ENCODE measurements around the gene EYS.

EYS gene

DNA sequence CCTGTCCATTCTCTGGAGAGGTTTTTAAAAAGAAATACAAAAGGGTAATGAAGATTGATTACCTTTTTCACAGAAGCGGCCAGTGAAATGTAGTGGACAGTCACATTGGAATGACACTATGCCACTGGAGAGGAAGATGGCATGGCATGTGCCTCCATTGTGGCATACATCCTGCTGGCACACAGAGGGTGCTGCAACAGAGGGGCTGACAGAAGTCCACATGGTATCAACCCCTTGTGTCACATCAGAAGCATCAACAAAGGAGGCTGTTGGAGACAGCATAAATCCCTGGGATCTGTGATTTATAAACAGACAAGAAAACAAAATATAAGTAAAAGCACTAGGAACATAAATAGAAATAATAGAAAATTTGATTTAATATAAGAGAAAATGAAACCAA, 1476.5 kb downstream of the EYS start:
- no peak for DNase-seq (ENCODE audit: low spot score)
- H3K27ac ChIP-seq, result no peak overlapping the region
- TF ChIP-seq, protein P1, sequence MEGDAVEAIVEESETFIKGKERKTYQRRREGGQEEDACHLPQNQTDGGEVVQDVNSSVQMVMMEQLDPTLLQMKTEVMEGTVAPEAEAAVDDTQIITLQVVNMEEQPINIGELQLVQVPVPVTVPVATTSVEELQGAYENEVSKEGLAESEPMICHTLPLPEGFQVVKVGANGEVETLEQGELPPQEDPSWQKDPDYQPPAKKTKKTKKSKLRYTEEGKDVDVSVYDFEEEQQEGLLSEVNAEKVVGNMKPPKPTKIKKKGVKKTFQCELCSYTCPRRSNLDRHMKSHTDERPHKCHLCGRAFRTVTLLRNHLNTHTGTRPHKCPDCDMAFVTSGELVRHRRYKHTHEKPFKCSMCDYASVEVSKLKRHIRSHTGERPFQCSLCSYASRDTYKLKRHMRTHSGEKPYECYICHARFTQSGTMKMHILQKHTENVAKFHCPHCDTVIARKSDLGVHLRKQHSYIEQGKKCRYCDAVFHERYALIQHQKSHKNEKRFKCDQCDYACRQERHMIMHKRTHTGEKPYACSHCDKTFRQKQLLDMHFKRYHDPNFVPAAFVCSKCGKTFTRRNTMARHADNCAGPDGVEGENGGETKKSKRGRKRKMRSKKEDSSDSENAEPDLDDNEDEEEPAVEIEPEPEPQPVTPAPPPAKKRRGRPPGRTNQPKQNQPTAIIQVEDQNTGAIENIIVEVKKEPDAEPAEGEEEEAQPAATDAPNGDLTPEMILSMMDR (IDR thresholded peaks at IDR 0.05), result no peak
- no peak overlapping the region for H3K4me3 ChIP-seq

DNA sequence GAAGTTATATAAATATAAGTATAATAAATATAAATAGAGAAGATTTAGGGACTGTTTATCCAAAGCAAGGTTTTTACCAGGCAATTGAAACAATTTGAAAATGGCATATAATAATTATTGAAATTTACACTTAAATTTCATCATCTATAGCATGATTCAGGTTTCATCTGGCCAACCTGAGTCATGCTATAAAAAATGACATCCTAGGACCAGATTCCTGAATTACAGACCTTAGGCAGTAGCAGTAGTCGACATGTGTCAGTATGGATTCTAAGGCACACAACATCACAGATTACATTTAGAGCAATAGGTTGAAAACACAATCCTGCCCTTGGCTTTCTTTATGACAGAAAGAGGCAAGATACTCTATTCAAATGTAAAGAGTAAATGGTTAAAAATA, 1479.2 kb downstream of the EYS start:
- H3K27ac ChIP-seq, result no peak overlapping the region
- TF ChIP-seq, protein P1 (IDR thresholded peaks at IDR 0.05), result no peak
- no peak for DNase-seq (ENCODE audit: low spot score)
- no peak overlapping the region for H3K4me3 ChIP-seq

DNA sequence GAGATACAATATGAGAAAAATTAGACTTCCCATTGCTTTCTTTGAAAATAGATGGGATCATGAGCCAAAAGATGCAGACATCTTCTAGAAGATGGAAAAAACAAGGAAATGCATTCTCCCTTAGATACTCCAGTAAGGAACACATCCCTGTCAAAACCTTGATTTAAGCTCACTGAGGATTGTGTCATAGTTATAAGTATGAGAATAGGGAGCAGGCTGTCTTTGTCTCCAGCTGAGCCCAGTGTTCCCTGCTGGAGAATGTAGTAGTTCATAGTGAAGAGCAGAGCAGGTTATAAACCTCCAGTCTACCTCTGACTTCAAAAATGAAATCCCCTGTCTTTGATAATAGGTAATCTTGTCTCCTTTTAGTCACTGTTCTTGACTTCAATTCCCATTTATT, 1481.5 kb downstream of the EYS start:
- DNase-seq (ENCODE audit: low spot score), result no peak
- TF ChIP-seq, protein P1 (IDR thresholded peaks at IDR 0.05), result no peak
- Histone ChIP-seq H3K27ac (no peak overlapping the region), H3K4me3 (no peak overlapping the region)

DNA sequence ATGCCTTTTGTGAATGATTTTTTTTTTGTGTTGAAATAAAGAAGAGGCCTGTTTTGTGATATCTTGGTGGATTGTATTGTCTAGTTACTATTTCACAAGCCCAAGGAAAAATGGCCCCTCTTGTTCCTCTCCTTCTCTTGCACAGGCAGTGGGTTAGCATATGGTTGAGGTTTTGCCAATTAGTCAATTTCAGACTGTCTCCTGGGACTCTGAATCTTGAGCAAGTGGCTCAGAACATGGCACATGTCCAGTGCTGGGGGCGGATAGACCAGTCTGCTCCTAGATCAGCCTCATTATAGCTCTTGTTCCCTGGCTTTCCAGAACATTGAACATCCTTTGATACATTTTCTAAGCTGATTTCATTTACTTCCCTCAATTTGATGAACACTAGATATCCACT, 1482.2 kb downstream of the EYS start:
- no peak for DNase-seq (ENCODE audit: low spot score)
- Histone ChIP-seq H3K27ac (no peak overlapping the region), H3K4me3 (no peak overlapping the region)
- TF ChIP-seq, protein P1 (IDR thresholded peaks at IDR 0.05), result no peak

DNA sequence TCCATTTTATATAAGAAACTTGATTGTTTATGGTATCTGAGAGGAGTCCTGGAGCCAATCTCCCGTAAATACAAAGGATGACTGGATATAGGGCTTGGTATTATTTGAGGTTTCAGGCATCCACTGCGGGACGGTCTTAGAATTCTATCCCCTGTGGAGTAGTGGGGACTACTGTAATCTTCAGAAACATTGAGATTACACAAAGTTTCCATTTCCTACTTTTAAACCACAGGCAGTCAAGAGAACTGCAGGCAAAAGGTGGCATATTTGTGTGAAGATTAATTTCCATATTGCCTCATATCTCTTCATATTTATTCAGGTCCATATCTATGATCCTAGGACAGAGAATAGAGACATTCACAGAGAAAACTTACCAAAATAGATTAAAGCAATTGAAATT, 1485.2 kb downstream of the EYS start:
- no peak for DNase-seq (ENCODE audit: low spot score)
- TF ChIP-seq, protein P1 (IDR thresholded peaks at IDR 0.05), result no peak
- no peak overlapping the region for H3K27ac ChIP-seq
- no peak overlapping the region for H3K4me3 ChIP-seq

DNA sequence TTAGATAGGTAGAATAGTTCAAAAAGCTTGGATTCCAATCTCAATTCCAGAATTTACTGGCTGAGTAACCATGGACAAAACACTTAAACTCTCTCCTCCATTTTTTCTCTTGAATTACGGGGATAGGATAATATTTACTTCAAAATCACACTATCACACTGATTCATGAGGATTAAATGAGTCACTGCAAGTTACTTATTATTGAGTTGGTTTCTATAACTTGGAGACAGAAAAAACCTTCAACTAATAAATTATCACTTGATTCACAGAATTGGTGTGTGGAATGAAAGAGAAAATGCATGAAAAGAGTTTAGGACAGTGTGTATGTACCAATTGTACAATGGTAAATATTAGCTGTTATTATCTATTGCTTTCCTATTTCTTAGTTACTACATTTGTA, 1486.2 kb downstream of the EYS start:
- TF ChIP-seq, protein P1 (IDR thresholded peaks at IDR 0.05), result no peak
- Histone ChIP-seq H3K4me3 (no peak overlapping the region), H3K27ac (no peak overlapping the region)
- no peak for DNase-seq (ENCODE audit: low spot score)

DNA sequence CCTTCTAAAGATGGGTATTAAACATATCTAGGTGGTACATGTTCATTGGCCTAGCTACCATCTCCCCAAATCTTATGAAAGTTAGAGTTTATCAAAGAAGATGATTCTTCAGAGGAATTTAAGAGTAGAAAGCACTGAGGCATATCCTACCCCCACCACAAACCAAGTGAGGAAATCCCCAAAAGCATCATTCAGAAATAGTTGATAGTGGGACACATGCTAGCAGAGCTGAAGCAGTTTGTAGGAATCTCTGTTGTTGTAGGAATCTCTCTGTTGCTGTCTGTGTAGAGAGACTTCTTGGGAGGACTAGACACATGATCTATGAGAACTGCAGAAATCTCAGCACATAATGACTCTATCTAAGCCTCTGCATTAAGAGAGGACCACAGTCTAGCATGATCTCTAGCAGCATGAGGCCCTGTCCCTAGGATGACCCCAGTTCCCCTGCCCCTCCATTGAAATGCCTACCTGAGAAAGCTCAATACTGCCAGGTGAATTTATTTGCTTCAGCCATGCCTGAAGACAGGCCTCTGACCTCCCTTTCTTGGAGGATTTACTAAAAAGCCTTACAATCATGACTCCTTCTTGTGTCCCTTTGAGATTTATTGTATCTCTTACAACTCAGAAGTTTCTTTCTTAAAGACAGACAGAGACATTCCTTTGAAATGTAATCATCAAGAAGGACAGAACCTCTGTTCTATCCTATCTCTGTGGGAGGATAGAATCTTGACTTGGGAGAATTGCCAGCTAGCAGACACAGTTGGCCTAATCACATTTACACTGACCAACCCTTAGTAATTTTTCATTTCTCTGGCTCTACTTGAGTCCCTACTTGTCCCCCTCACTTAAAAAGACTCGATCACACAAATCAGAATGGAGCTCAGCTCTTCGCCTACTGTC, 1489.1 kb downstream of the EYS start:
- Histone ChIP-seq H3K4me3 (no peak overlapping the region), H3K27ac (no peak overlapping the region)
- DNase-seq (ENCODE audit: low spot score), result no peak
- TF ChIP-seq, protein P1 (IDR thresholded peaks at IDR 0.05), result no peak
